Vagina (tissue), 2 donors: ENCODE data around the gene AP3D1. TPM values are rescaled to one million over a fixed set of nuclear protein-coding genes. Genes with fewer than 3 reads are reported as not detected.

Experiments used
- DNase-seq, 2 donors: peaks; one replicate each; pipeline ENCODE4 v3.0.0-alpha.2; 2017; ENCODE audit errors: extremely low spot score in 2 of 2
- H3K27ac ChIP-seq: fragments of 200-600 bp; sonication (generic); one replicate; pipeline ENCODE4 v1.5.1; 2019
- H3K27me3 ChIP-seq: fragments of 200-600 bp; sonication (generic); one replicate; pipeline ENCODE4 v1.5.1; 2019
- H3K36me3 ChIP-seq, 2 donors: fragments of 200-600 bp; sonication (generic); one replicate each; pipeline ENCODE4 v1.5.1; 2017 to 2019
- H3K4me1 ChIP-seq: fragments of 200-600 bp; sonication (generic); one replicate; pipeline ENCODE4 v1.5.1; 2019
- H3K4me3 ChIP-seq, 2 donors: fragments of 200-600 bp; sonication (generic); 1 replicate in 1 of 2; 2 replicates in 1 of 2; pipeline ENCODE4 v1.5.1; 2016 to 2019
- H3K9me3 ChIP-seq: fragments of 200-600 bp; sonication (generic); one replicate; pipeline ENCODE4 v1.5.1; 2019
- POLR2A ChIP-seq, 2 donors: fragments of 450-650 bp; IDR thresholded peaks; one replicate each; pipeline ENCODE4 v1.6.1; 2017; ENCODE audit warnings: antibody characterized with exemption in 2 of 2, mild to moderate bottlenecking in 2 of 2, moderate library complexity in 2 of 2
- POLR2AphosphoS5 ChIP-seq, 2 donors: sonication (generic); formaldehyde crosslinking; IDR thresholded peaks; one replicate each; pipeline ENCODE4 v1.9.0; 2017; ENCODE audit warnings: antibody characterized with exemption in 2 of 2, mild to moderate bottlenecking in 2 of 2, low read depth in 1 of 2; ENCODE audit not compliant: insufficient read depth in 1 of 2
- intact Hi-C: fragments of 100-400 bp; cut with DNase I; formaldehyde crosslinking; loops from one replicate; pipeline ENCODE4 v1.15.1; 2023
- total RNA-seq: library from RNA; depleted of rRNA; stranded (reverse); fragments of >200 nt; gene quantifications from one replicate; pipeline ENCODE4 v1.2.3, GENCODE V29; 2016
- TF ChIP-seq, protein P1 (sequence below), 3 experiments: fragments of 450-650 bp in 2 of 3; fragments of 200-600 bp in 1 of 3; sonication (generic) in 1 of 3; IDR thresholded peaks; one replicate each; pipeline ENCODE4 v1.5.1; 2017 to 2019; ENCODE audit warnings: antibody characterized with exemption in 3 of 3, mild to moderate bottlenecking in 2 of 3, moderate library complexity in 2 of 3

Gene AP3D1
- total RNA-seq, 1 donor from 2014 or later, result 62.9 TPM

- Histone ChIP-seq H3K9me3 (no peaks in the 10 kb centered on the region), H3K4me1 (no peaks in the 10 kb centered on the region), H3K4me3 (no peak overlapping the region), H3K27ac (no peak overlapping the region), H3K27me3 (no peaks in the 10 kb centered on the region), H3K36me3 (peaks cover 0 to 76% of the 10 kb centered on the region in 2 donors)
- DNase-seq, result no peak
- intact Hi-C loops, result no loop called here
- TF ChIP-seq, protein P1, sequence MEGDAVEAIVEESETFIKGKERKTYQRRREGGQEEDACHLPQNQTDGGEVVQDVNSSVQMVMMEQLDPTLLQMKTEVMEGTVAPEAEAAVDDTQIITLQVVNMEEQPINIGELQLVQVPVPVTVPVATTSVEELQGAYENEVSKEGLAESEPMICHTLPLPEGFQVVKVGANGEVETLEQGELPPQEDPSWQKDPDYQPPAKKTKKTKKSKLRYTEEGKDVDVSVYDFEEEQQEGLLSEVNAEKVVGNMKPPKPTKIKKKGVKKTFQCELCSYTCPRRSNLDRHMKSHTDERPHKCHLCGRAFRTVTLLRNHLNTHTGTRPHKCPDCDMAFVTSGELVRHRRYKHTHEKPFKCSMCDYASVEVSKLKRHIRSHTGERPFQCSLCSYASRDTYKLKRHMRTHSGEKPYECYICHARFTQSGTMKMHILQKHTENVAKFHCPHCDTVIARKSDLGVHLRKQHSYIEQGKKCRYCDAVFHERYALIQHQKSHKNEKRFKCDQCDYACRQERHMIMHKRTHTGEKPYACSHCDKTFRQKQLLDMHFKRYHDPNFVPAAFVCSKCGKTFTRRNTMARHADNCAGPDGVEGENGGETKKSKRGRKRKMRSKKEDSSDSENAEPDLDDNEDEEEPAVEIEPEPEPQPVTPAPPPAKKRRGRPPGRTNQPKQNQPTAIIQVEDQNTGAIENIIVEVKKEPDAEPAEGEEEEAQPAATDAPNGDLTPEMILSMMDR (IDR thresholded peaks at IDR 0.05), result no peak
- no peak for TF ChIP-seq POLR2A (IDR thresholded peaks at IDR 0.05)
- no peak for TF ChIP-seq POLR2AphosphoS5 (IDR thresholded peaks at IDR 0.05; ENCODE audit: insufficient read depth in 1 of 2, low read depth in 1 of 2)
These were observed 24.4 kb downstream of the AP3D1 start for GRCh38 chr19:2126879-2127518.

DNA sequence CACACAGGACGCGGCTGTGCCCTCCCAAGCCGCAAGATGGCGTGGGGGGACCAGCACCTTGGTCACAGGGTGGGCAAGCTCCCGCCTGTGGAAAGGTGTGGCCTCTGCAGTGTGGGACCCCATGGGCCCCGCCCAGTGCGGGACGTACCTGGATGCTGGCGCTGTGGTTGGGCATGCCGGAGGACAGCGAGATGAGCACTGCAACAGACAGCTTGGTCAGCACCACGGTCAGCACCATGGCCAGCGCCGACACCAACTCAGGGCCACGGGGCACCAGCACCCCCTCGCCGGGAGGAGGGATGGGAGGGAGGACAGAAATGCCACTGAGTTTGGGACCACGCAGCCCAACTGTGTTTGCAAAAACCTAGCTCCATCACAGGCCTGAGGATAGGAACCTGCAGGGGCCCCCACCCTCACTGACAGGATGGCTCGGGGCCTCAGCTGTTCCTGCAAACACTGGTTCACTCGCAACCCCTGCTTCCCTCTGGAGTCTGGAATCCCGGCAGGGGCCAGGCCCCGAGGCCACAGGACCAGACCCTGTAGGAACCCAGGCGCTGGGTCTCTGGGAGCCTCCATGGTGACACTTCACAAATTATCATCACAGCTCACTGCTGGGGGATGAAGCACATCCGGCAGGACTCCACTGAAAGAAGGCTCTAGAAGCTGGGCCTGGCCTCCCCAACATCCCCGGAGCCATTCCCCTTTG, 27.5 kb downstream of the AP3D1 start:
- Histone ChIP-seq H3K4me1 (no peaks in the 10 kb centered on the region), H3K36me3 (peaks cover 0 to 81% of the 10 kb centered on the region in 2 donors), H3K9me3 (no peaks in the 10 kb centered on the region), H3K27ac (no peak overlapping the region), H3K4me3 (no peak overlapping the region), H3K27me3 (no peaks in the 10 kb centered on the region)
- DNase-seq, result no peak
- intact Hi-C loops, result no loop called here
- TF ChIP-seq POLR2AphosphoS5 (IDR thresholded peaks at IDR 0.05; ENCODE audit: insufficient read depth in 1 of 2, low read depth in 1 of 2), result no peak
- no peak for TF ChIP-seq POLR2A (IDR thresholded peaks at IDR 0.05)
- TF ChIP-seq, protein P1 (IDR thresholded peaks at IDR 0.05), result no peak

- Histone ChIP-seq H3K27me3 (no peaks in the 10 kb centered on the region), H3K4me1 (no peaks in the 10 kb centered on the region), H3K4me3 (no peak overlapping the region), H3K36me3 (peaks cover 0 to 89% of the 10 kb centered on the region in 2 donors), H3K27ac (no peak overlapping the region), H3K9me3 (no peaks in the 10 kb centered on the region)
- intact Hi-C loops, result no loop called here
- TF ChIP-seq, protein P1 (IDR thresholded peaks at IDR 0.05), result no peak
- TF ChIP-seq POLR2AphosphoS5 (IDR thresholded peaks at IDR 0.05; ENCODE audit: insufficient read depth in 1 of 2, low read depth in 1 of 2) (no peak), POLR2A (IDR thresholded peaks at IDR 0.05) (no peak)
- no peak for DNase-seq
These were observed 28.4 kb downstream of the AP3D1 start for GRCh38 chr19:2122982-2123381.

DNA sequence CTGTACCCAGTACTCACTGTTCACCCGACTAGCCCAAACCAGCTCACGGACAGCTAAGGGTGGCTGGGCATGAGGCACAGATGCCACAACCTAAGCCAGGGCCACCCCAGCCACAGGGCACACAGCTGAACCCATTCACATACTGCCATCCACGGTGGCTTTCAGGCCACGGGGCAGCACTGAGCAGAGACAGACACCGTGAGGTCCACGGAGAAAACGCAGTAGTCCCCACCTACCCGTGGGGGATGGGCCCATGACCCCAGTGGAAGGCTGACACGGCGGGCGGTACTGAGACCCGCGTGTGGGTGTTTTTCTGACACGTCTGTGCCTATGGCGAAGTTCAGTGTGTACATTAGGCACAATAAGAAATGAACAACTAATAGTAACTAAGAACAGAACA, 29.1 kb downstream of the AP3D1 start:
- no peak for DNase-seq
- Histone ChIP-seq H3K27ac (no peak overlapping the region), H3K4me1 (no peaks in the 10 kb centered on the region), H3K4me3 (no peak overlapping the region), H3K36me3 (peaks cover 0 to 89% of the 10 kb centered on the region in 2 donors), H3K9me3 (no peaks in the 10 kb centered on the region), H3K27me3 (no peaks in the 10 kb centered on the region)
- no peak for TF ChIP-seq POLR2A (IDR thresholded peaks at IDR 0.05)
- TF ChIP-seq, protein P1 (IDR thresholded peaks at IDR 0.05), result no peak
- no peak for TF ChIP-seq POLR2AphosphoS5 (IDR thresholded peaks at IDR 0.05; ENCODE audit: insufficient read depth in 1 of 2, low read depth in 1 of 2)
- intact Hi-C loops, result no loop called here
